Measurements from ENCODE around the gene TREML2.

DNA sequence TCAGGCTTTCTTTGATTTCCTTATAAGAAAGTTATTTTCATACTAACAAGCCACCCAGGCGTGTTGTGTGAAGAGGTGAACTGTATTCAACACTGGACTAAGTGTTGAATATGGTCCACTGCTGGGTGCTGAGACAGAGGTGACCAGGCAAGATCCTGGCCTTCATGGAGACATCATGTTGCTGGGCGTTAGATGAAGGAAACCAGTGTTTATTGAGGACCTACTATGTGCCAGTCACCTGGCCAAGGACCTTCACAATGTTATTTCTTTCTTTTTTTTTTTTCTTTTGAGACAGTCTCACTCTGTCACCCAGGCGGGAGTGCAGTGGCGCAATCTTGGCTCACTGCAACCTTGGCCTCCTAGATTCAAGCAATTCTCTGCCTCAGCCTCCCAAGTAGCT, 44.9 kb downstream of the TREML2 start:
- TF ChIP-seq CTCF (IDR thresholded peaks at IDR 0.05): no peak
- no peak for TF ChIP-seq POLR2A (IDR thresholded peaks at IDR 0.05)
- TF ChIP-seq POLR2AphosphoS5 (IDR thresholded peaks at IDR 0.05): no peak
- TF ChIP-seq EP300 (IDR thresholded peaks at IDR 0.05): no peak

Data from stomach (tissue), 4 donors.